ENCODE results near the gene SPATA1. TPM values are rescaled to one million over a fixed set of nuclear protein-coding genes. Genes with fewer than 3 reads are reported as not detected.
"Not testable (repeated sequence)": the region's sequence is repeated elsewhere in the genome, so short reads cannot be mapped to it uniquely, and the experiment has no call there.

The SPATA1 gene, protein sequence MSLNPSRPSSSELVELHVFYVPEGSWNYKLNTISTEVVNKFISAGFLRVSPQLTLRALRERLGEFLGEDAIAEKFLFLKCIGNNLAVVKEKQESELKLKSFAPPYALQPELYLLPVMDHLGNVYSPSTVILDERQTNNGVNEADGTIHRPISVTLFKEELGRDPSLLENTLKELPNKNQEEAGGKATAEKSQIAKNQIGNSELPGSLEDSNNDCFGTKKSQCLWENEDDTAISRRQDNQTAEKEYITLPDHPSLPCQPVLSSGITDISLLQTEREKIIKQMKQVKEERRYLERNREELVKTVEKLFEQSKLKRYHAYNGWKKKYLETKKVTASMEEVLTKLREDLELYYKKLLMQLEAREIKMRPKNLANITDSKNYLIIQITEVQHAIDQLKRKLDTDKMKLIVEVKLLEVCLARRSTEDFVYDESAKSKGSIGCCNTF
- total RNA-seq (2014; rRNA removed): 0.63 TPM in 1 of 2 replicates, not detected in the other
- 0.64 TPM for polyA plus RNA-seq (2012)

DNA sequence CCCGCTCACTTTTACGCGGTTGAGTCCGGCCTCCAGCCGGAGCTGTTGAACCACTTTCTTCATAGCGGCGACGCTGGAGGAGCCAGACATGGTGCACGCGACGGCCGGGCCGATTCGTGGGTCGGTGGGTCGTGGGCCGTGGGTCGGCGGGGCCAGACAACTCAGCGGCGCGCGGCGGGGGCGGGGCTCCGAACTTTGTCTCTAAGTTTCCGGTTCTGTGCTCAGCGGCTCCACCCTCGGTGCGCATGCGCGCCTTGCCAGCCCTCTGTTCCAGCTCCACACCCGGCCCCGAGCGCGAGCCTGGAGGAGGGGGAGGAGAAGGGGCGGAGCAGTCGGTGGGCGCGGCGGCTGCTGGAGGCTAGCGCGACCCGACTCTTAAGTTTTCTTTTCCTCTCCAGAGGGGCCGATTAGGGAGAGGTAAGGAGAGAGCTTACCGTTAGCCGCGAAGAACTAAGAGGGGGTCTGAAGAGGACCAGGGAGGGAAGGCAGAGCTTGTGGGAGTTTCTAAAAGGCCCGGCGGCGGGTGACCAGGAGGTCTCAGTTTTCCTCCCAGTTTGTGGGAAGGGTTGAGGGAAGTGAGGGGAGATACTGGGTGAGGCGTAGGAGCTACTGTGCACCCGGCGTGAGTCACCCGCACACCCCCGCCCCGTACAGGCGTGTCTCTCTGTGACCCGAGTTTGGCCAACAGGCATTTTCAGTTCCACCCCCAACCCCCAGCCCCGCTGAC, at the start of gene SPATA1, which contains the start of gene GNG5:
Gene SPATA1 (plus strand): TSS at position 385 of the 727 bp plus-strand sequence. CDS start 9,974 bp downstream, outside the sequence.
Gene GNG5 (minus strand): TSS at position 580 of the 727 bp plus-strand sequence. CDS start 490 bp downstream, at position 90.
- DNase-seq (ENCODE audit: low read depth): peak; percentile 95

DNA sequence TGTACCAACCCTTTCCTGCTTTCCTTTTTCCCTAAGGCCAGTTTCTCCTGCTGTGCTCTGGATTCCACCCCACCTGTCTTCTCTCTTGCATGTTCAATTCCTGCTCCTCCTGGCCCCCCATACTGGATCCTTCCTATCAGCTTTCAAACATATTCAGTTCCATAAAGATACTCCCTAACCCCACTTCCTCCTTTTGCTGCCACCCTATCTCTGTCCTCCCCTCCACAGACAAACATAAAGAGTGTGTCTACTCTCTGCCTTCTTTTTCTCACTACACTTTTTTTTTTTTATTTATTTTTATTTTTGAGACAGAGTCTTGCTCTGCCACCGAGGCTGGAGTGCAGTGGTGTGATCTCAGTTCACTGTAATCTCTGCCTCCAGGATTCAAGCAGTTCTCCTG, 44.1 kb upstream of the SPATA1 start:
- DNase-seq (ENCODE audit: low read depth): no peak

DNA sequence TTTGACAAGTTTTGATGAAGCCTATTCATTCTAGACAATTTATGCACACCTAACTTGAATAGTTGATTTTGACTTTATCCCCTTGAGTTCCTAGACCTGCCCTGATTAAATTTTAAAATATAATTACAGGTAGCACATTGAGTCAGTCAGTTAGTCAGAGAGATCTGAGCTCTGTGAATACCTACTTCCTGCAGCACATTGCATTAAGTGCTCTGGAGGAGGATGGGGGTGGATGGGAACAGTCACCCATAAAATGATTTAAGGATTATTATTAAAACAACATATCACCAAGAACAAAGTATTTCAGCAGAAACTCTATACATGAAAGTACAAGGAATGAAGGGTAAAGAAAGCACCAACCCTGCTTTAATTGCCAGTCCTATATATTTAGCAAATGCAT, 38.9 kb upstream of the SPATA1 start:
- DNase-seq (ENCODE audit: low read depth): no peak

DNA sequence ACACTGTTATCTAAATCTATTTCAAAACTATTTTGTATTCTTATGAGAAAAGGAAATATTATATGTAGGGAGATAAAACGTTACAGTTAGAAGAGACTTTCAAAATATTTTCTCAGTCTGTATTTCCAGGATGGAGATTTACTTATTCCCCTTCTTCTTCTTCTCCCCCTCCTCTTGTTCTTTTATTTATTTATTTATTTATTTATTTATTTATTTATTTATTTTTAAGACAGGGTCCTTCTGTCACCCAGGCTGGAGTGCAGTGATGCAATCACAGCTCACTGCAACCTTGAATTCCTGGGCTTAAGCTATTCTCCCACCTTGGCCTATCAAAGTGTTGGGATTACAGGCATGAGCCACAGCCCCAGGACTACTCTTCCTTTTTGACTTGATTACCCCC, 30.0 kb upstream of the SPATA1 start:
- DNase-seq (ENCODE audit: low read depth): no peak

DNA sequence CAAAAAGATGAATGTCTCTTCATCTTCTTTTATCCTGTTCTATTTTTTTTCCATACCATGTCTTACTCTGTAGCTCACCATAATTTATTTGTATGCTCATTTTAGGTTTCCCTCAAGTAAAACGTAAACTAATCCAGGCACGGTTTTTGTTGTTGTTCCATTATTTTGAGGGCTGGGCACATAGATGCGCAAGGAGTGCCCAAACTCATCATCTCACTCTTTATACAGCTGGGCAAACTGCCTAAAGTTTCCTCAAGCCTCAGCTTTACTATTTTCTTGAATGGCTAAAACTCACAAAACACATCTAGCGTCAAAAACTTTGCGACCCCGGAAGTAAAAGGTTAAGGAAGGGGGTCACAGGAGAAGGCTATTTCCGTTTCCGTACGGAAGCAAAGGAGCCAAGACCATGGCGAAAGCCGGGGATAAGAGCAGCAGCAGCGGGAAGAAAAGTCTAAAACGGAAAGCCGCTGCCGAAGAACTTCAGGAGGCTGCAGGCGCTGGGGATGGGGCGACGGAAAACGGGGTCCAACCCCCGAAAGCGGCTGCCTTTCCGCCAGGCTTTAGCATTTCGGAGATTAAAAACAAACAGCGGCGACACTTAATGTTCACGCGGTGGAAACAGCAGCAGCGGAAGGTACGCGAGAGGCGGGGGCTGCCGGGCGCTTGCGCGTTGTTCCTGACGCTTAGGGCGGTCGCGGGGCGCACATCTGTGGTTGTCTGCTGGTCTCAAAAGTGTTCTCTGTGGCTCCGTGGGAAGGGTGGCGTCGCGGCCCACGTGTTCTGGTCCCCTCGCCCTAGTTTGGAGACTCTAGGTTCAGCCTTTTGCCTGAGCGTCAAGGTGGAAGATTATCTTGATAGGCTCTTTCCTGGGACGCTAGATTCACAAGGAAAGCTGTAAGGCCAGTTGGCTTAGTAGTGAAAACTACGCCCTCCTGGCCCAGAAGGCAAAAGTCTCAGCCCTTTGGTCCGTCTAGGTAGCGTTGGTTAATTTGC, 27.0 kb upstream of the SPATA1 start, which contains the start of gene RPF1:
Gene RPF1 (plus strand): TSS at position 391 of the 993 bp plus-strand sequence. CDS start 16 bp downstream, at position 407.
- DNase-seq (ENCODE audit: low read depth): peak; percentile 87

DNA sequence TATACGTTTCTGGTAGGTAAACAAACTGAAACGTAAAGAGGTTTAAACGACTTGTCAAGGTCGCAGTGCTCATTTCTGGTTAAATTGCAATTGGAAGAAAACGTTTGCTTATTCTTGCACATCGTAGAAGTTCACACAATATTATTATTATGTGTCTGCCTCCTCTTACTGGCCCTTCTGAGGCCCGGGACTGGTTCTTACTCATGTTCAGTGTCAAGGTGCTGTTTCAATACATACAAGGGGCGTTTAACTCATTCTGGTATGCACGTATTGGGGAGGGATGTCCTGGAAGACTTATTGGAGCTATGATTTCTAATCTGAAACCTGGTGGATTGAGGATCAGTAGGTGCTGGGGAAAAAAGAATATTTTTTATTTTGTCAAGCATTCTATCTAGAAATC, 26.2 kb upstream of the SPATA1 start:
- DNase-seq (ENCODE audit: low read depth): no peak

DNA sequence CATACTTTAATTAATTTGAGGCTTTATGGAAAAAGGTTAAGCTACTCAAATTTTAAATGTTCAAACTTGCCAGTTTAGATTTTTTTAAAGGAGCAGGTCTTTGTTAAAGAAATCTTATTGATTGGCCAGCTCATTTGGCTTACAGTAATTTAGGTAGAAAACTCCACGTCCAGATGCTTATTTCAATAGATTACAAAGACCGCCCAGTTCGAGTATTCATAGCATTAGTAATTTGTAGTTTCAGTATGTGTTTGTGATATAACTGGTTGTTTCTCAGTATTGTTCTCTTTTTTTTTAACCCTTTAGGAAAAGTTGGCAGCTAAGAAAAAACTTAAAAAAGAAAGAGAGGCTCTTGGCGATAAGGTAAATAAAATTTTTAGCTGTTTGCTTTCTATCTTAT, 25.5 kb upstream of the SPATA1 start:
- no peak for DNase-seq (ENCODE audit: low read depth)

DNA sequence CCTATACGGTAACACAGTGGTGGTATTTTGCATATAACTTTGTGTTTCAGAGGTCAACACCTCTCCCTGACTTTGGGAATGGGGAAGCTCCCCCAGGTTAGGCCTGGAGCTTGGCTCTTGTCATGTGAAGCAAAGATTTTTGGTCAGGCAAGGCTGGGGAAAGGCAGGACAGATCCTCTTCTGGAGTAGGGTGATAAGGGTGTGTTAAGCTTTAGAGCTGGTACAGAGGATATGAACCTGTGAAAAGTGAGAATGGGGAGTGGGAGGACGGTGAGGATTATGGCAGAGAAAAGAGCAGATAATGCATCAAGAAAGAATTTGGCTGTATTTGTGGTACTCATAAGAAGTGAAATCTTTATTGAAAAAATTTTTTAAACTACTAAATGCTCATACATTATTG, 24.9 kb upstream of the SPATA1 start:
- DNase-seq (ENCODE audit: low read depth): no peak

DNA sequence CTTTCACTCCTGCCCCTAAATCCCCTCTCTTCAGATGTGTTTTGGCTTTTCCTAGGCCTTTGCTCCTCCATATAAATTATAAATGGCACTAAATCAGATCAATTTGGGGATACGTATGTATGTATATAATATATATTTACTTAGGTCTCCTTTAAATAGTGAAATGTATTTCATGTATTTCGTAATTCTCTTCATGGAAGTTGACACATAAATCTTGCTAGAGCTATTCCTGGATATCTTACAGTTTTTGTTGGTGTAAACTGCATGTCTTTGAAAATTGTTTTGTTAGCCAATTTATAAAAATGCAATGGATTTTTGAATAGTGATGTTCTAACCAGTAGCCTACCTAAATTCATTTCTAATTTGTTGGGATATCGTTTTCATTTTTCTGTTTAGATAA, 18.1 kb upstream of the SPATA1 start:
- no peak for DNase-seq (ENCODE audit: low read depth)

DNA sequence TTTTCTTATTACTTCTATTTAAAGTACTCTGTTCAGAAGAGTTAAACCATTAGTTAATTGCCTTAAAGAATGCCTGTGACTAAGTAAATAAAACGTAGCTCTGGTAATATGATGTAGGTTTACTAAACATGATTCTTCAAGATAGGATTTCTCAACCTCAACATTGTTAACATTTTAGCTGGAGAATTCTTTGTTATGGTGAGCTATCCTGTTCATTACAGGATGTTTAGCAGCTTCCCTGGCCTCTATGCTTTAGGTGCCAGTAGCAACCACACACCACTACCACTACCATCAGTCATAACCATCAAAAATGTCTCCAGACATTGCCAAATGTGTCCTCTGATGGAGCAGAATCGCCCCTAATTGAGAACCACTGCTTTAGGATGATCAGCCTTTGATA, 16.4 kb upstream of the SPATA1 start:
- DNase-seq (ENCODE audit: low read depth): no peak

DNA sequence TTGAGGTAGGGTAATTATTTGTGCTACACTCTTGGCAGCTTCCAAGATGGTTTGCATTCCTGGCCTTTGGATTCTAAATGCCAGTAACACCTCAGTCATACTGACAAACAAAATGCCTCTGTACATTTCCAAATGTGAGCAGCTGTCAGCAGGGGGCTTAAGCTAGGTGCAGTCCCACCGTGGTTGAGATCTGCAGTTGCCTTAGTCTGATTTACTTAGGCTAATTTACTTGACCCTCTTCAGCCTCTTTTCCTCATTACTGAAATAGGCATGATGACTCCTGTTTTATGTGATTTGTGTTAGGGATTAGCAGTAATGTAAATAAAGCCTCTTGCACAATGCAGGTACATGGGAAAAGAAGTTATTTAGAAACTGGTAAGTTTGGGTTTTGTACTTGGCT, 13.5 kb upstream of the SPATA1 start:
- no peak for DNase-seq (ENCODE audit: low read depth)

DNA sequence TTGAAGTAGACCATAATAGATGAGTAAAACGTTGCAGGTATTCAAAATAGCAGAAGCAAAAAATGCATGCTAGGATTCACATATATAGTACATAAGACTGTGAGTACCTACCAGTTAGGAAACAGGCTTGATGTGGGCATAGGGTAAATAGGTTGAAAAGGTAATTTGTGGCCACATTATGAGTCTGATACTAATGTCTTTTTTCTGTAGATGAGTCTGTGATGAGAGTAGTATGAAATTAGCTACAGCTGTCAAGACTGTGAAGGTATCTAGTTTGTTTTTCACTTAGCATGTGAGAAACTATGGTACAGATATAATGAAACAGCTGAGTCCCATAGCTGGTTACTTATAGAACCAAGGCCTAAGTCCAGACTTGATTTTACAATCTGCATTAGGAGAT, 12.4 kb upstream of the SPATA1 start:
- no peak for DNase-seq (ENCODE audit: low read depth)

DNA sequence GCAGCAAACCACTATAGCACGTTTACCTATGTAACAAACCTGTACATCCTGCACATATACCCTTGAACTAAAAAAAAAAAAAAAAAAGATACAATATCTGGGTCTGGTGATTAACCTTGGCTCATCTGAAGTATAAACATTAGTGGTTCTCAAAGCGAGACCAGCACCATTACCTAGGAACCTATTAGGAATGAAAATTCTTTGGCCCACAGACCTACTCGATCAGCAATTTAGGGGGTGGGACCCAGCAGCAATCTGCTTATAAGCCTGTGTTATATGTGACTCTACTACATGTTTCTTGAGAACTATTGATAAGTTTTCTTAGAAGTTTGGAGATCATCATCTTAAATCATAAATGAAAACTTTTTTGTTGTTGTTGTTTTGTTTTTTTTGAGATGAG, 9.7 kb upstream of the SPATA1 start:
- no peak for DNase-seq (ENCODE audit: low read depth)

DNA sequence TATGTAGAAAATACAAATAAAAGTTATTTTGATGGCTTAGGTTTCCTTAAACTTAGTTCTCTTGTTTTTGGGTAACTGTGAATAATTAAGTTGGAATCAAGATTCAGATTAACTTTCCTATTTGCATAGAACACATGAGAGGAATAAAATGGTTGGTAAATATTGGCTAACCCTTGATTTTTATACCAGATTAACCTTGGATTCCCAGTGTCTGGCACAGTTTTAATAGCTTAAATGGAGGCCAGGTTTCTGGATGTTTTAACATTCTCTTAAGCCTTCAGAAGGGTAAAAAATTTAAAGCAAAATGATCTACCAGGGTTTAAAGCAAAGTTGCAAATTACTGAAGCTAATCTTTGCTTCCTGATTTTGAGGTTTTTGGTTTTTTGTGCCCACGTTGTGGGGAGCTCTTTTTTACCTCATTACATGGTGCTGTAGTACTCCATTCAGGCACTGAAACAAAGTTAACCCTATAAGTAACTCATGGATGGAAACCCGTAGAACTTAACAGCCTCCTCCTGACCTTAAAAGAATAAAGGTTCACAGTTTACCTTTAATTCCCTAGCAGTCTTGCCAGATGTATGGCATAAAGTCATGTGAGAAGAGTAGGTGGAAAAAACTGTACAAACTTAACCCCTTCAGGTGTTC, 8.4 kb upstream of the SPATA1 start:
- no peak for DNase-seq (ENCODE audit: low read depth)

DNA sequence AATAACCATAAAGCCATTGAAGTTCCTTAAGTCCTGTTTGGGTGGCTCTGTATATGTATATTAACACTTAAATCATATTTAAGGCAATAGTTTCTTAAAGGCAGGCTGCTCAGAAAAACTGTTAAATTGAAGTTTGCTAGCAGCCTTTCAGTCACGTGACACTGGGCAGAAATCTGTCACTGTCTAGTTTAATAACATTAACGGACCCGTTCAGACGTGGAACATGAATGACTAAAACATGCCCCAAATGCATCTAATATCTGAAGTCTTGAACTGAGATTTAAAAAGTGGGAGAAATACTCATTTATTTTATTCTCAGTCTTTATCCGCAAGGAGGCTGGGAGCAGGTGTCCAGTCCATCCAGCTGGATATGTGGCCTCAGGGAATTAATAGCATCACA, 3.3 kb upstream of the SPATA1 start:
- no peak for DNase-seq (ENCODE audit: low read depth)

DNA sequence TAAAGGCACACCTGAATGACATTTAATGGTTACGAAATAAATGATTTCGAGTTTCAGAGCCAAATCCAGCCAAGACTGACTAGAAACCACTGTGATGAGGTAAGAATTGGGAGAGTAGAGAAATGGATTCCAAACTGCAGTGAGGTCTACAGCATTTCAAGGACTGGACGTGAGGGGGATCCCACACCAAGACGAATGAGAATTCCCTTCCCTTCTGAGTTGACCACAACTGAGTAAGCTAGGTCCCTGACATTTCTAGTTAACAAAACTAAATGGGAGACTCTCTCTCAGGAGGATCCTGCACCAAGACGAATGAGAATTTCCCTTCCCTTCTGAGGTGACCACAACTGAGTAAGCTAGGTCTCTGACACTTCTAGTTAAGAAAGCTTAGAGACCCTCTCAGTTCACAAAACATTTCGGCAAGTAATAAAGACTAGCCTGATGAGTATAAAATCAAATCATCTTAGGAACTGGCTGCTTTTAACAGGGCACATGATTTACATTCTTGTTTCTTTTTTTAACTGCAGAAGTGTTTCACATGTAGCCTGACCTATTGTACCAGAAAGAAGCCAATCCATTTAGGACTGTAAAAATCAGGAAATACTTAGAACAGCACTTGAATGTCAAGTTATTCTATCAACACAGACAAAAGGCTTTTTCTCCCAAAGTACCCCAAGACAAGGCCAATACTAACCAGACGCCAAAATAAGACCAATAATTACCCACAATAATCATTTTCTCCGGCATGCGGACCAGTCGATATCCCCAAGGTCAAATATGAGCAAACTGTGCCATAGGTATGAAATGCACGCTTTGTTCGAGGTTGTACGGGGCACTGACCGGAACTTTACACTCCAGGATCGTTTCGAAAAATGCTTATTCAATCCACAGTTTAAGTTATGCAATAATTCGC, 1.4 kb upstream of the SPATA1 start:
- peak; percentile 65 for DNase-seq (ENCODE audit: low read depth)

DNA sequence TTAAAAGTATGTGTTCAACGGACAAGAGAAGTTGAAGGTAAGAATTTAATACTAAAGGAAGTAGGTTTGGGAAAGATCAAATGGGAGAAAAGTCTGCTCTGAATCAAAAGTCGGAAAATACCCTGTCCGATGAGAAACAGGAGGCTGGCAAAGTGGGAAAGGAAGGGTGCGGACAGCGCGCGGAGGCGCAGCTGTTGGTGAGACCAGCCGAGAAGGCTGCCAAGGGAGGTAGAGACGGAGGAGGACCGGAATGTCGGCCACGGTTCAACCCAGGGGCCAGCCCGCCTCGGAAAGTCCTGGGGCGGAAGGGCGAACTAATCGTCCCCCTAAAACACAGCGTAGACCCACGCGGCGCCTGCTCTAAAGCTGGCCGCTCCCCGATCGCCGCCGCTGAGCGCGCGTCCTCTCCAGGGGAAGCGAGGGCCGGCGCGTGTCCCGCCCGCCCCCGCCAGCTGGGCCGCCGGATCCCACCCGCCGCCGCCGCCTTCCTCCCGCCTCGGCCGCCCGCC, 639 bp upstream of the SPATA1 start:
- peak; percentile 70 for DNase-seq (ENCODE audit: low read depth)

DNA sequence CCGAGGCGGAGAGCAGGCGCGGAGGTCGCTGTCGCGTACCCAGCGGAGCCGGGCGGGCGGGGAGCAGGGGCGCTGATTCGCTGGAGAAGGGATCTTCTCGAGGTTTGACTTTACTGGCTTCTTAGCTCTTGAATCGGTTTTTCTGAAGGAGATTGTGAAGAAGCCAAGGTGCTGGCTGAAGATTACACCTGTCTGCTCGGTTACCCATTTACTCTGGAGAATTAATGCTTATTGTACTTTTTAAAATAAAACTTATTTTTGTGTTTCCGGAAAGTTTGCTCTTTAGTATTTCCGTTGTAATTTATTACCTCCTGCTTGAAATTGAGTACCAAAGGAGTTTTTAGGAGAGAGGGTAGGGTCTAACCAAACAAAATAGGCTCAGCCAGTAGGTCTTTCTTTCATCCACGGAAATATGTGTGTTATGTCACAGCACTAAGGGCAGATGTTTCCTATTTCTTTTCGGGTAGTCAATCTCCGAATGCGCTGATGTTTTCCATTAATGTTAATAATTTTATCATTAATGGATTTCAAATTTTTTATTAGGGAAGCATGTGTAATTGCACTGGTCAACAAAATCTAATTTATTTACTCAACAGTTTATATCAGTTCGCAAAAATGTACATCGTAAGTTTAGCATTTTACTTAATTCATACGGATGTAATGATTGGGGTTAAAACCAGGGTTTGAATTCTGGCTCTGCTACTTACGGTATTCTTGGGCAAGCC, 705 bp downstream of the SPATA1 start:
- no peak for DNase-seq (ENCODE audit: low read depth)

DNA sequence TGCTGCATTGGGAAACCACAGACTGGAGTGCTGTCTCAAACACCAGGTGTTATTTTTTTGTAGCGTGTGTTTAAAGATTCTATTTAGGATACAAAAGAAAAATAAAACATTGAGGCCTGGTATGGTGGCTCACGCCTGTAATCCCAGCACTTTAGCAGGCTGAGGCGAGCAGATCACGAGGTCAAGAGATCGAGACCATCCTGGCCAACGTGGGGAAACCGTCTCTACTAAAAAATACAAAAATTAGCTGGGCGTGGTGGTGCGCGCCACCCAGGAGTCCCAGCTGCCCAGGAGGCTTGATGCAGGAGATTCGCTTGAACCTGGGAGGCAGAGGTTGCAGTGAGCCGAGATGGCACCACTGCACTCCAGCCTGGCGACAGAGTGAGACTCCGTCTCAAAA, 1.7 kb downstream of the SPATA1 start:
- not testable (repeated sequence) for DNase-seq (ENCODE audit: low read depth)
